Progenitor cell of endocrine pancreas (in vitro differentiated cells): ENCODE data around the gene ANO10. TPM values are rescaled to one million over a fixed set of nuclear protein-coding genes. Genes with fewer than 3 reads are reported as not detected.
"Not testable (repeated sequence)": the region's sequence is repeated elsewhere in the genome, so short reads cannot be mapped to it uniquely, and the experiment has no call there.

Experiments used
- DNase-seq: peaks from one replicate; pipeline ENCODE4 v3.0.0; 2021; ENCODE audit warnings: low spot score; ENCODE audit not compliant: unreplicated experiment
- H3K27ac Mint-ChIP-seq: 2 replicates; pipeline ENCODE4 v1.8.0; 2021; ENCODE audit warnings: mild to moderate bottlenecking, moderate library complexity, mixed read lengths
- H3K27me3 Mint-ChIP-seq: 2 replicates; pipeline ENCODE4 v1.8.0; 2021; ENCODE audit warnings: mixed read lengths
- H3K36me3 Mint-ChIP-seq: 2 replicates; pipeline ENCODE4 v1.8.0; 2022; ENCODE audit warnings: mixed read lengths; ENCODE audit not compliant: insufficient read depth
- H3K4me1 Mint-ChIP-seq: 2 replicates; pipeline ENCODE4 v1.8.0; 2021; ENCODE audit warnings: low read depth, mixed read lengths
- H3K4me3 Mint-ChIP-seq: 2 replicates; pipeline ENCODE4 v1.8.0; 2021; ENCODE audit warnings: low read depth, mild to moderate bottlenecking, moderate library complexity, mixed read lengths
- H3K9me3 Mint-ChIP-seq: 2 replicates; pipeline ENCODE4 v1.8.0; 2021; ENCODE audit warnings: low read depth, mixed read lengths
- total RNA-seq: library from RNA; stranded (reverse); gene quantifications from 2 replicates; pipeline ENCODE4 v1.2.1, GENCODE V29; 2021
- TF ChIP-seq, protein P1 (sequence below): fragments of 200-600 bp; sonication (generic); IDR thresholded peaks from one replicate; pipeline ENCODE4 v1.5.0; 2021; ENCODE audit warnings: antibody characterized with exemption, mild to moderate bottlenecking; ENCODE audit not compliant: unreplicated experiment

The ANO10 gene
- total RNA-seq, 1 donor from 2014 or later, result 30.1 TPM

- H3K4me3 Mint-ChIP-seq, result no peak overlapping the region
- H3K9me3 Mint-ChIP-seq, result no peaks in the 10 kb centered on the region
- TF ChIP-seq, protein P1, sequence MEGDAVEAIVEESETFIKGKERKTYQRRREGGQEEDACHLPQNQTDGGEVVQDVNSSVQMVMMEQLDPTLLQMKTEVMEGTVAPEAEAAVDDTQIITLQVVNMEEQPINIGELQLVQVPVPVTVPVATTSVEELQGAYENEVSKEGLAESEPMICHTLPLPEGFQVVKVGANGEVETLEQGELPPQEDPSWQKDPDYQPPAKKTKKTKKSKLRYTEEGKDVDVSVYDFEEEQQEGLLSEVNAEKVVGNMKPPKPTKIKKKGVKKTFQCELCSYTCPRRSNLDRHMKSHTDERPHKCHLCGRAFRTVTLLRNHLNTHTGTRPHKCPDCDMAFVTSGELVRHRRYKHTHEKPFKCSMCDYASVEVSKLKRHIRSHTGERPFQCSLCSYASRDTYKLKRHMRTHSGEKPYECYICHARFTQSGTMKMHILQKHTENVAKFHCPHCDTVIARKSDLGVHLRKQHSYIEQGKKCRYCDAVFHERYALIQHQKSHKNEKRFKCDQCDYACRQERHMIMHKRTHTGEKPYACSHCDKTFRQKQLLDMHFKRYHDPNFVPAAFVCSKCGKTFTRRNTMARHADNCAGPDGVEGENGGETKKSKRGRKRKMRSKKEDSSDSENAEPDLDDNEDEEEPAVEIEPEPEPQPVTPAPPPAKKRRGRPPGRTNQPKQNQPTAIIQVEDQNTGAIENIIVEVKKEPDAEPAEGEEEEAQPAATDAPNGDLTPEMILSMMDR, result no peak
- H3K4me1 Mint-ChIP-seq, result no peaks in the 10 kb centered on the region
- H3K27me3 Mint-ChIP-seq, result no peaks in the 10 kb centered on the region
- H3K36me3 Mint-ChIP-seq, result no peaks in the 10 kb centered on the region
- DNase-seq, result no peak
- no peak overlapping the region for H3K27ac Mint-ChIP-seq
These were observed 122.6 kb downstream of the ANO10 start for GRCh38 chr3:43499256-43499655.

DNA sequence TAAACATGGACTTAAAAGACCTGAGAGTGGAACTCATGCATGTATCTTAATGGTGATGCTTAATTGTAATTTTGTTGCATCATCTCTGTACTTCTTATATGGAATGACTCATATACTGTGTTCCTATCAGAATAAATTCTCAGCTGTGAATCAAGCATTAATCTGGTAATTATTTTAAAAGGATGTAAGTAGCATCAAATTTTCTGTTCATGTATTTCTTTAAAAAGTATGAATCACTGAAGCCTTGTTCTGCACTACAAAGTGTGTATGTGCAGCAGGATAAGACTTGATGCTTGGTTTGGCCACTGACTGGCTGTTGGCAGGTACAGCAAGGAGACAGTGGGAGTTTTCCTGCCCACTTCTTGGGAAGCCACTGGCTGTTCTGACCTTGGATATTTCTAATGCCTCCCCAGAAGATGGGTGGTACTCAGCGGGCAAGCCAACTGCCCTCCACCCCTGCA, 123.9 kb downstream of the ANO10 start:
- Mint-ChIP-seq H3K4me1 (no peaks in the 10 kb centered on the region), H3K27me3 (no peaks in the 10 kb centered on the region), H3K27ac (no peak overlapping the region), H3K9me3 (no peaks in the 10 kb centered on the region), H3K36me3 (no peaks in the 10 kb centered on the region), H3K4me3 (no peak overlapping the region)
- TF ChIP-seq, protein P1, result no peak
- DNase-seq, result no peak

DNA sequence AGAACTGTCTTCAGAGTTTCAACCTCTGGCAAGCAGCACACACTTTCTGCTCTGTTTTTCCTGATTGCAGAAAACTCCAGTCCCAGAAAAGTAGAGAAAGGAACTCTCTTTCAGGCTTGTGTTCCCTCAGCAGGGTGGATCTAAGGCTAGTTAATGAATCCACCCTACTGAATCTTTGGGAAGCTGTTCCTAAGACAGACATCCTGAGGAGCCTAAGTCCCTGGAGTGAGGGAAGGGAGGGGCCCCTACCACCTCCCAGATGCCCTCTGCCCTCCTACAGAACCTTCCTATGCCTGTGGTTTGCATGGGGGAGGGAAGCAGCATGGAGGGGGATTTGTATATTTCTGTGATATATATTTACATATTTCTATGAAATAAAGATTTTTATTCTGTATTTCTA, 124.4 kb downstream of the ANO10 start:
- TF ChIP-seq, protein P1, result no peak
- no peaks in the 10 kb centered on the region for H3K36me3 Mint-ChIP-seq
- no peaks in the 10 kb centered on the region for H3K27me3 Mint-ChIP-seq
- H3K9me3 Mint-ChIP-seq, result no peaks in the 10 kb centered on the region
- H3K4me1 Mint-ChIP-seq, result no peaks in the 10 kb centered on the region
- H3K4me3 Mint-ChIP-seq, result no peak overlapping the region
- DNase-seq, result no peak
- H3K27ac Mint-ChIP-seq, result no peak overlapping the region

DNA sequence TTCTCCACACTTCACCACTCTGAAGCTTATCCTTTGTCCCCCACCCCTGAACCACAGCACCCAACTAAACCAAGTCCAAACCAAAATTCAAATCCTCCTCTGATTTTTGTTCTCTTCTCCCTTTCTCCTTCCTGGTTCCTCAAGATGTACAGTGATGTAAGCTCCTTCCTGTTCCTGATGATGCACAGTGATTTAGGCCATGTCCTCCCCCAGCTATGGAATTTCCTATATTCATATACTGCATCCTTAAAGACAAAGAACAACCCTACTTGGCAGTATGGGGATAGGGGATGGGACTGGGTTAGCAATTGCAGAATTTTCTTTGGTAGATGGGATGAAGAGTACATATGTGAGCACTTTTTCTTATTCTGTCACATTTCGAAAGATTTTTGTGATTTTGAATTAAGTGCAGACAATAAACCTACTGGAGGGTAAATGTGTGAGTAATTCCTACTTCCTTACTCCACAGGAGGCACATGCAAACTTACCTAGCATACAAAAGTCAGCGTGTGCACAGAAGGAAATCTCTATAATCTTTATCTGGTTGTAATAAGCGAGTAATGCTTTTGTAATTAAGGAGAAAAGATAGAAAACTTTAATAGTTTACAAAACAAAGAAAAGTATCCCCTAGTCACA, 125.0 kb downstream of the ANO10 start:
- Mint-ChIP-seq H3K9me3 (no peaks in the 10 kb centered on the region), H3K36me3 (peaks cover 3% of the 10 kb centered on the region), H3K4me1 (no peaks in the 10 kb centered on the region), H3K4me3 (no peak overlapping the region), H3K27me3 (no peaks in the 10 kb centered on the region), H3K27ac (no peak overlapping the region)
- TF ChIP-seq, protein P1, result no peak
- DNase-seq, result no peak

GRCh38 chr3:43492932-43493331, 128.9 kb downstream of the ANO10 start:
- not testable (repeated sequence) for H3K27me3 Mint-ChIP-seq, H3K27ac Mint-ChIP-seq, DNase-seq, H3K4me3 Mint-ChIP-seq, H3K9me3 Mint-ChIP-seq, H3K4me1 Mint-ChIP-seq, H3K36me3 Mint-ChIP-seq

DNA sequence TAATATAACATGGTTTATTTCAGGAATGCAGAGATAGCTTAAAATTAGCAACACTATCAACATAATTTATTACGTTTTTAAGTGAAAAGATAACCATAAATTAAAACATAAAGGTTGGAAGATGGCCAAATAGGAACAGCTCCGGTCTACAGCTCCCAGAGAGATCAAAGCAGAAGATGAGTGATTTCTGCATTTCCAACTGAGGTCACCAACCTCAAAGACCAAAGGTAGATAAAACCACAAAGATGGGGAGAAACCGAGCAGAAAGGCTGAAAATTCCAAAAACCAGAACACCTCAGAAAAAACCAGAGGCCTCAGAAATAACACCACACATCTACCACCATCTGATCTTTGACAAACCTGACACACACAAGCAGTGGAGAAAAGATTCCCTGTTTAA, 130.0 kb downstream of the ANO10 start:
- H3K4me1 Mint-ChIP-seq, H3K36me3 Mint-ChIP-seq, H3K27me3 Mint-ChIP-seq, H3K9me3 Mint-ChIP-seq, H3K4me3 Mint-ChIP-seq, H3K27ac Mint-ChIP-seq, DNase-seq: not testable (repeated sequence)
